ENCODE measurements around the gene SLC41A1.

GRCh38 chr1:205797168-205797567 is 15.8 kb downstream of the SLC41A1 start:
- TF ChIP-seq POLR2AphosphoS5 (IDR thresholded peaks at IDR 0.05; ENCODE audit: low read depth, low read length) = no peak
- no peak for TF ChIP-seq CTCF (IDR thresholded peaks at IDR 0.05)
- no peak for TF ChIP-seq TCF7L2 (IDR thresholded peaks at IDR 0.05; ENCODE audit: low read depth, low read length)
- TF ChIP-seq REST (IDR thresholded peaks at IDR 0.05; ENCODE audit: insufficient read depth in 1 of 2, low read depth in 2 of 2, low read length in 1 of 2) = no peak
- TF ChIP-seq SIN3A (IDR thresholded peaks at IDR 0.05; ENCODE audit: borderline replicate concordance, insufficient read depth, low read depth, low read length) = no peak

Data from Panc1 (cell line).